UCSD-AML1 (cell line): ENCODE measurements around the gene RPTOR.
"Not testable (repeated sequence)": the region's sequence is repeated elsewhere in the genome, so short reads cannot be mapped to it uniquely, and the experiment has no call there.

Experiments
- DNase-seq: peaks from one replicate; lab custom pipeline; 2025; ENCODE audit not compliant: unreplicated experiment; lab: John Stamatoyannopoulos, UW

RPTOR gene

GRCh38 chr17:80755650-80756405 is 211.2 kb downstream of the RPTOR start:
- DNase-seq, result no peak

GRCh38 chr17:80758481-80759376 is 214.1 kb downstream of the RPTOR start:
- DNase-seq, result no peak

GRCh38 chr17:80759377-80759673 is 214.7 kb downstream of the RPTOR start:
- DNase-seq, result no peak

- DNase-seq, result no peak
These were observed 215.9 kb downstream of the RPTOR start for GRCh38 chr17:80760511-80760911.

GRCh38 chr17:80761110-80761871 is 216.7 kb downstream of the RPTOR start:
- no peak for DNase-seq

- DNase-seq, result no peak
These were observed 217.4 kb downstream of the RPTOR start for GRCh38 chr17:80762076-80762475.

GRCh38 chr17:80763293-80763867 is 218.7 kb downstream of the RPTOR start:
- DNase-seq, result no peak

- not testable (repeated sequence) for DNase-seq
These were observed 220.0 kb downstream of the RPTOR start for GRCh38 chr17:80764627-80765145.

GRCh38 chr17:80765241-80765961 is 220.8 kb downstream of the RPTOR start:
- DNase-seq, result peak; percentile 58

- DNase-seq, result no peak
These were observed 221.7 kb downstream of the RPTOR start for GRCh38 chr17:80766290-80766855.

GRCh38 chr17:80768389-80768788 is 223.8 kb downstream of the RPTOR start:
- no peak for DNase-seq

GRCh38 chr17:80768936-80769335 is 224.3 kb downstream of the RPTOR start:
- no peak for DNase-seq

GRCh38 chr17:80769516-80769915 is 224.9 kb downstream of the RPTOR start:
- no peak for DNase-seq

- no peak for DNase-seq
These were observed 225.4 kb downstream of the RPTOR start for GRCh38 chr17:80769936-80770625.

- DNase-seq, result no peak
These were observed 226.4 kb downstream of the RPTOR start for GRCh38 chr17:80770881-80771611.

- no peak for DNase-seq
These were observed 227.0 kb downstream of the RPTOR start for GRCh38 chr17:80771612-80772005.

- no peak for DNase-seq
These were observed 228.2 kb downstream of the RPTOR start for GRCh38 chr17:80772906-80773242.

GRCh38 chr17:80773243-80773991 is 228.8 kb downstream of the RPTOR start:
- DNase-seq, result no peak
